HL-60 (cell line): ENCODE results near the gene STPG4.
A peak's percentile ranks its signal among the peaks of the same experiment; 100 is the strongest.

Source experiments
- DNase-seq, 2 experiments: peaks; one replicate each; pipeline ENCODE4 v3.0.0-alpha.2; 2010 to 2020; ENCODE audit warnings: low read depth in 1 of 2, low spot score in 1 of 2
- H3K27ac ChIP-seq: fragments of 250-450 bp; sonication (Bioruptor Pico); replicated peaks from 2 replicates; pipeline ENCODE4 v1.5.1; 2020; ENCODE audit warnings: mild to moderate bottlenecking, moderate library complexity
- H3K27me3 ChIP-seq: fragments of 250-450 bp; sonication (Bioruptor Pico); 2 replicates; pipeline ENCODE4 v1.5.1; 2021; ENCODE audit warnings: mild to moderate bottlenecking, moderate library complexity; ENCODE audit not compliant: insufficient read depth, poor library complexity, severe bottlenecking
- H3K4me3 ChIP-seq: replicated peaks from 2 replicates; pipeline ENCODE4 v1.5.1; 2011; ENCODE audit warnings: mild to moderate bottlenecking, control low read depth, low read length; ENCODE audit not compliant: insufficient read depth
- GABPA ChIP-seq: IDR thresholded peaks from 2 replicates; pipeline ENCODE4 v1.6.1; 2012; ENCODE audit warnings: low read depth
- POLR2AphosphoS5 ChIP-seq: IDR thresholded peaks from 2 replicates; pipeline ENCODE4 v1.6.1; 2012; ENCODE audit warnings: low read depth
- REST ChIP-seq: IDR thresholded peaks from 2 replicates; pipeline ENCODE4 v1.6.1; 2012; ENCODE audit warnings: low read depth; ENCODE audit not compliant: insufficient replicate concordance
- SPI1 ChIP-seq: IDR thresholded peaks from 2 replicates; pipeline ENCODE4 v1.6.1; 2012; ENCODE audit warnings: low read depth, mild to moderate bottlenecking, borderline replicate concordance
- TF ChIP-seq, protein P1 (sequence below): IDR thresholded peaks from one replicate; pipeline ENCODE4 v1.5.1; 2011; ENCODE audit warnings: low read length, control low read depth, inconsistent platforms; ENCODE audit not compliant: insufficient read depth

STPG4 gene

DNA sequence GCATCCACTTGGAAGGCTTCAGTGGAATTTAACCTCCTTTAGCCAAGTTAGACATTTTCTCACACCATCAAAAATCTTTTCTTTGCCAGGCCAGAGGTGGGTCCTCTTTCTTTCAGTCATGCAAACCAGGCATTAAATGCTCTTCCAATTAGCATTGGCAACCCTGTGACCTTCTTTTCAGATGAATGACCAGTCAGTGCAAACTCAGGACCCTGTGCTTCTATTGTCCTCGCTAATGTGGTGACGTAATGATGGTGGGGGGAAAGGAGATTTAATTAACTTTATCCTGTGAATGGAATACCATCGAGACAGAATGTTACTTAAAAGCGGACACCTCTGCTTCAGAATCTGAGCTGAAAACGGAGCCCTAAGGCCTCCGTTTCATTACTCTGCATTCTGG is 23.2 kb upstream of the STPG4 start:
- TF ChIP-seq GABPA (no peak), REST (no peak), POLR2AphosphoS5 (no peak), SPI1 (no peak)
- TF ChIP-seq, protein P1, sequence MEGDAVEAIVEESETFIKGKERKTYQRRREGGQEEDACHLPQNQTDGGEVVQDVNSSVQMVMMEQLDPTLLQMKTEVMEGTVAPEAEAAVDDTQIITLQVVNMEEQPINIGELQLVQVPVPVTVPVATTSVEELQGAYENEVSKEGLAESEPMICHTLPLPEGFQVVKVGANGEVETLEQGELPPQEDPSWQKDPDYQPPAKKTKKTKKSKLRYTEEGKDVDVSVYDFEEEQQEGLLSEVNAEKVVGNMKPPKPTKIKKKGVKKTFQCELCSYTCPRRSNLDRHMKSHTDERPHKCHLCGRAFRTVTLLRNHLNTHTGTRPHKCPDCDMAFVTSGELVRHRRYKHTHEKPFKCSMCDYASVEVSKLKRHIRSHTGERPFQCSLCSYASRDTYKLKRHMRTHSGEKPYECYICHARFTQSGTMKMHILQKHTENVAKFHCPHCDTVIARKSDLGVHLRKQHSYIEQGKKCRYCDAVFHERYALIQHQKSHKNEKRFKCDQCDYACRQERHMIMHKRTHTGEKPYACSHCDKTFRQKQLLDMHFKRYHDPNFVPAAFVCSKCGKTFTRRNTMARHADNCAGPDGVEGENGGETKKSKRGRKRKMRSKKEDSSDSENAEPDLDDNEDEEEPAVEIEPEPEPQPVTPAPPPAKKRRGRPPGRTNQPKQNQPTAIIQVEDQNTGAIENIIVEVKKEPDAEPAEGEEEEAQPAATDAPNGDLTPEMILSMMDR = no peak
- no peaks in the 10 kb centered on the region for H3K27me3 ChIP-seq
- DNase-seq = no peak
- H3K27ac ChIP-seq = no peak overlapping the region
- no peak overlapping the region for H3K4me3 ChIP-seq

DNA sequence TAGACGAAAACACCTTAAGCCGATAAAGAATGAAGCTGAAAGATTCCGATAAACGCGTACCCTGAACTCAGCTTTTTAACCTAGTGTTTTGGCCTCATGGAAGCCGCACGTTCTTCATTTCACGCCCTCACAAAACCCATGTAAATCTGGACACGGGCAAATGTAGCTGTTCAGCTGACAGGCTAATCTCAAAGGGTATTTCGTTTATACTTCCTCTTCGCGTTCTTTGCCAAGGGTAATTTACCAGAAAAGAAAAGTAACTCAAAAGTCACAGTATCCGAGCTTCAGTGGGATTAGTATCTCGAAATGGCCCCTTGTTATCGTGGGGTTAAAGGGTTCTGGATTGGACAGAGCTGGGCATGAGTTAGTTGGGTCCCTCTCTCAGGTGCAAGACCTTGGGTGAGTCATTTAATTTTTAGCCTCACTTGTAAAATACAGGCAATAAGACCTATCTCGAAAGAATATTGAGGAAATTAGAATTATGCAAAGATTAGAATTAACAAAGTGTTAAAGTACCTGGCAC is 22.0 kb upstream of the STPG4 start:
- H3K27ac ChIP-seq = peak overlapping the region; percentile 100
- TF ChIP-seq POLR2AphosphoS5 (no peak; the same call in 1 of the 2 replicates), SPI1 (no peak), REST (no peak), GABPA (no peak)
- TF ChIP-seq, protein P1 = no peak
- no peak for DNase-seq
- no peaks in the 10 kb centered on the region for H3K27me3 ChIP-seq
- peak overlapping the region; percentile 93 for H3K4me3 ChIP-seq

DNA sequence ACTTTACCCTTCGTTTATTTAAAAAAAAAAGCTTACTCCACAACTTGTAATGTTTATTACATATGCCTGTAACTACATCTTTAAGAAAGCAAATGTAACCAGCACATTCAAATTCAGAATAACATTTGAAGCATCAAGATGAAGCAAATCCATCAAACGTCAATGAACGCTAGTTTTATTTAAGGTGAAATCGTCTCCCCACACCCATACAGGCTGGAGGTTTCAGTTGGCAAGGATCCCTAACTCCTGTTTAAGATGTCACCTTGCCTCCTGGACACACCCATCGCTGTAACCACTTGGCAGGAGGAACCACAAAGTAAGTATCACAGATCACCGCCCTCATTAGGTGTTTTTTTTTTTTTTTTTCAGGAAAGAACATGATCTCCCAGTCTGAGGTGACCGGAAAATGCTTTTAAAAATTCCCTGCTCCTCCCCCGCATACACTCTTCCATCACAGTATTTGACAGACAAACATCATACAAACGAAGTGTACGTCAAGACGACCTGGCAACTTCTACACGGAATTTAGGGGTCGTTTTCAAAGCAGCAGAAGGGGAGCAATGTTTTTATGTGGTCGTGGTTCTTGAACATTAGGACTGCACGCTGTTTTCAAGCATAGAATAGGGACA is 19.7 kb upstream of the STPG4 start:
- DNase-seq = peak in 1 of 2 experiments; percentile 34
- no peaks in the 10 kb centered on the region for H3K27me3 ChIP-seq
- TF ChIP-seq POLR2AphosphoS5 (no peak), SPI1 (no peak), REST (no peak), GABPA (no peak)
- TF ChIP-seq, protein P1 = no peak
- peak overlapping the region; percentile 93 for H3K4me3 ChIP-seq
- peak overlapping the region; percentile 65 for H3K27ac ChIP-seq
